ENCODE measurements around the gene GPR107.

DNA sequence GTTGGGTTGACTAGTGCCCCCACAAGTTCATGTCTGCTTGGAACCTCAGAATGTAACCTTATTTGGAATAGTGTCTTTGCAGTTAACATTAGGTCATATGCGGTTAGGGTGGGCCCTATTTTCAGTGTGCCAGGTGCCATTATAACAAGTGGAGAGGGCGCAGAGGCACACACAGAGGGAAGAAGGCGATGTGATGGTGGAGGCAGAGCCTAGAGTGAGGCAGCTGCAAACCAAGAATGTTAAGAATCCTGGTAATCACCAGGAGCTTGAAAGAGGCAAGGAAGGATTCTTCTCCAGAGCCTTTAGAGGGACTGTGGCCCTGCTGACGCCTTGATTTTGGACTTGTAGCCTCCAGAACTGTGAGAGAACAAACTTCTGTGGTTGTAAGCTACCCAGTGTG is 10.9 kb downstream of the GPR107 start:
- TF ChIP-seq, protein P1, sequence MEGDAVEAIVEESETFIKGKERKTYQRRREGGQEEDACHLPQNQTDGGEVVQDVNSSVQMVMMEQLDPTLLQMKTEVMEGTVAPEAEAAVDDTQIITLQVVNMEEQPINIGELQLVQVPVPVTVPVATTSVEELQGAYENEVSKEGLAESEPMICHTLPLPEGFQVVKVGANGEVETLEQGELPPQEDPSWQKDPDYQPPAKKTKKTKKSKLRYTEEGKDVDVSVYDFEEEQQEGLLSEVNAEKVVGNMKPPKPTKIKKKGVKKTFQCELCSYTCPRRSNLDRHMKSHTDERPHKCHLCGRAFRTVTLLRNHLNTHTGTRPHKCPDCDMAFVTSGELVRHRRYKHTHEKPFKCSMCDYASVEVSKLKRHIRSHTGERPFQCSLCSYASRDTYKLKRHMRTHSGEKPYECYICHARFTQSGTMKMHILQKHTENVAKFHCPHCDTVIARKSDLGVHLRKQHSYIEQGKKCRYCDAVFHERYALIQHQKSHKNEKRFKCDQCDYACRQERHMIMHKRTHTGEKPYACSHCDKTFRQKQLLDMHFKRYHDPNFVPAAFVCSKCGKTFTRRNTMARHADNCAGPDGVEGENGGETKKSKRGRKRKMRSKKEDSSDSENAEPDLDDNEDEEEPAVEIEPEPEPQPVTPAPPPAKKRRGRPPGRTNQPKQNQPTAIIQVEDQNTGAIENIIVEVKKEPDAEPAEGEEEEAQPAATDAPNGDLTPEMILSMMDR (IDR thresholded peaks at IDR 0.05) = no peak
- no peak for TF ChIP-seq POLR2A (IDR thresholded peaks at IDR 0.05)

All from esophagus squamous epithelium (tissue), 4 donors.